PC-3 (cell line): ENCODE results near the gene ITM2C. TPM values are rescaled to one million over a fixed set of nuclear protein-coding genes. Genes with fewer than 3 reads are reported as not detected.

Experiments used
- ATAC-seq: fragments of 200-7000 bp; cut with Tn5 transposase; 2 replicates; pipeline ENCODE4 v1.9.1; 2020; ENCODE audit warnings: mild to moderate bottlenecking, moderate library complexity
- BruUV-seq: library from RNA; stranded (reverse); fragments of 400-500 nt; replicated peaks from 2 replicates; lab custom pipeline; 2021; lab: Mats Ljungman, UMichigan
- CTCF ChIA-PET: fragments of 300-600 bp; sonication (Branson Sonifier 250); formaldehyde crosslinking; loops from one replicate; lab custom pipeline; 2022; ENCODE audit warnings: antibody characterized with exemption; lab: Charles Lee
- POLR2A ChIA-PET: fragments of 300-600 bp; sonication (Branson Sonifier 250); formaldehyde crosslinking; loops from one replicate; lab custom pipeline; 2022; ENCODE audit warnings: antibody characterized with exemption; ENCODE audit not compliant: unreplicated experiment; lab: Charles Lee
- DNase-seq: peaks from one replicate; pipeline ENCODE4 v3.0.0-alpha.2; 2015
- H2AFZ ChIP-seq: fragments of 300-600 bp; sonication (generic); 2 replicates; pipeline ENCODE4 v1.6.0; 2016; ENCODE audit warnings: antibody characterized with exemption, low read length
- H3F3A ChIP-seq: fragments of 300-600 bp; sonication (generic); one replicate; pipeline ENCODE4 v1.6.0; 2017; ENCODE audit warnings: antibody characterized with exemption, low read length, control low read depth, mild to moderate bottlenecking; ENCODE audit not compliant: unreplicated experiment
- H3K27ac ChIP-seq: fragments of 300-600 bp; sonication (generic); 2 replicates; pipeline ENCODE4 v1.5.1; 2016; ENCODE audit warnings: mild to moderate bottlenecking, low read length
- H3K27me3 ChIP-seq: fragments of 300-600 bp; sonication (generic); 2 replicates; pipeline ENCODE4 v1.6.1; 2016; ENCODE audit warnings: low read length, mixed read lengths
- H3K36me3 ChIP-seq: fragments of 300-600 bp; sonication (generic); 2 replicates; pipeline ENCODE4 v1.6.1; 2016; ENCODE audit warnings: low read depth, mixed run types, low read length, mixed read lengths
- H3K4me1 ChIP-seq: fragments of 300-600 bp; sonication (generic); 2 replicates; pipeline ENCODE4 v1.5.1; 2016; ENCODE audit warnings: low read length; ENCODE audit not compliant: insufficient read depth
- H3K4me2 ChIP-seq: fragments of 300-600 bp; sonication (generic); 2 replicates; pipeline ENCODE4 v1.6.0; 2016; ENCODE audit warnings: low read length
- H3K4me3 ChIP-seq: fragments of 300-600 bp; sonication (generic); 2 replicates; pipeline ENCODE4 v1.5.1; 2016; ENCODE audit warnings: mild to moderate bottlenecking, low read length, mixed read lengths
- H3K79me2 ChIP-seq: fragments of 300-600 bp; sonication (generic); 2 replicates; pipeline ENCODE4 v1.6.1; 2017; ENCODE audit warnings: low read length, mixed read lengths
- H3K9ac ChIP-seq: fragments of 300-600 bp; sonication (generic); 2 replicates; pipeline ENCODE4 v1.6.0; 2016; ENCODE audit warnings: mild to moderate bottlenecking, low read length
- H3K9me2 ChIP-seq: fragments of 300-600 bp; sonication (generic); replicated peaks from 2 replicates; pipeline ENCODE4 v1.6.1; 2016; ENCODE audit warnings: mixed run types, low read length, mixed read lengths
- H3K9me3 ChIP-seq: fragments of 300-600 bp; sonication (generic); 2 replicates; pipeline ENCODE4 v1.6.1; 2016; ENCODE audit warnings: low read length, mixed read lengths
- H4K20me1 ChIP-seq: fragments of 300-600 bp; sonication (generic); 2 replicates; pipeline ENCODE4 v1.6.1; 2016; ENCODE audit warnings: low read length, mixed read lengths
- EZH2 ChIP-seq: fragments of 300-600 bp; sonication (generic); IDR thresholded peaks from one replicate; pipeline ENCODE4 v1.6.1; 2017; ENCODE audit warnings: antibody characterized with exemption, mild to moderate bottlenecking, low read length; ENCODE audit not compliant: unreplicated experiment
- EZH2phosphoT487 ChIP-seq: fragments of 300-600 bp; sonication (generic); IDR thresholded peaks from 2 replicates; pipeline ENCODE4 v1.6.1; 2018; ENCODE audit warnings: mild to moderate bottlenecking, antibody characterized with exemption, low read length, borderline replicate concordance
- intact Hi-C: fragments of 100-400 bp; cut with micrococcal nuclease; formaldehyde crosslinking; loops from 2 replicates; pipeline ENCODE4 v1.9.0; 2023
- total RNA-seq: library from RNA; depleted of rRNA; stranded (reverse); fragments of >200 nt; gene quantifications from 2 replicates; pipeline ENCODE4 v1.2.3, GENCODE V29; 2014
- TF ChIP-seq, protein P1 (sequence below): fragments of 300-600 bp; sonication (generic); conservative IDR thresholded peaks from 2 replicates; pipeline ENCODE4 v1.5.1; 2017; ENCODE audit warnings: antibody characterized with exemption, low read depth, mild to moderate bottlenecking, low read length

The ITM2C gene
- total RNA-seq, 1 experiment from 2014 or later: 111 TPM

GRCh38 chr2:230910546-230911177 lies 45.9 kb downstream of the ITM2C start:
- H3F3A ChIP-seq: no peaks in the 10 kb centered on the region
- peaks cover 25% of the 10 kb centered on the region for H3K4me1 ChIP-seq
- no peak overlapping the region for H2AFZ ChIP-seq
- H3K36me3 ChIP-seq: no peaks in the 10 kb centered on the region
- no peak for TF ChIP-seq EZH2
- TF ChIP-seq, protein P1, sequence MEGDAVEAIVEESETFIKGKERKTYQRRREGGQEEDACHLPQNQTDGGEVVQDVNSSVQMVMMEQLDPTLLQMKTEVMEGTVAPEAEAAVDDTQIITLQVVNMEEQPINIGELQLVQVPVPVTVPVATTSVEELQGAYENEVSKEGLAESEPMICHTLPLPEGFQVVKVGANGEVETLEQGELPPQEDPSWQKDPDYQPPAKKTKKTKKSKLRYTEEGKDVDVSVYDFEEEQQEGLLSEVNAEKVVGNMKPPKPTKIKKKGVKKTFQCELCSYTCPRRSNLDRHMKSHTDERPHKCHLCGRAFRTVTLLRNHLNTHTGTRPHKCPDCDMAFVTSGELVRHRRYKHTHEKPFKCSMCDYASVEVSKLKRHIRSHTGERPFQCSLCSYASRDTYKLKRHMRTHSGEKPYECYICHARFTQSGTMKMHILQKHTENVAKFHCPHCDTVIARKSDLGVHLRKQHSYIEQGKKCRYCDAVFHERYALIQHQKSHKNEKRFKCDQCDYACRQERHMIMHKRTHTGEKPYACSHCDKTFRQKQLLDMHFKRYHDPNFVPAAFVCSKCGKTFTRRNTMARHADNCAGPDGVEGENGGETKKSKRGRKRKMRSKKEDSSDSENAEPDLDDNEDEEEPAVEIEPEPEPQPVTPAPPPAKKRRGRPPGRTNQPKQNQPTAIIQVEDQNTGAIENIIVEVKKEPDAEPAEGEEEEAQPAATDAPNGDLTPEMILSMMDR: no peak
- no peak for TF ChIP-seq EZH2phosphoT487
- CTCF ChIA-PET: no interaction called here
- ATAC-seq (no peak), DNase-seq (no peak)
- intact Hi-C loops: no loop called here
- BruUV-seq: no TSS peak
- H3K79me2 ChIP-seq: peaks cover 14% of the 10 kb centered on the region
- no peaks in the 10 kb centered on the region for H4K20me1 ChIP-seq
- H3K4me3 ChIP-seq: no peak overlapping the region
- H3K9ac ChIP-seq: no peak overlapping the region
- no peaks in the 10 kb centered on the region for H3K9me2 ChIP-seq
- no peak overlapping the region for H3K4me2 ChIP-seq
- POLR2A ChIA-PET: no interaction called here
- H3K9me3 ChIP-seq: no peaks in the 10 kb centered on the region
- no peaks in the 10 kb centered on the region for H3K27me3 ChIP-seq
- no peak overlapping the region for H3K27ac ChIP-seq

- POLR2A ChIA-PET: no interaction called here
- intact Hi-C loops: no loop called here
- Histone ChIP-seq H3K27me3 (no peaks in the 10 kb centered on the region), H3K4me2 (no peak overlapping the region), H3F3A (no peaks in the 10 kb centered on the region), H3K9me2 (no peaks in the 10 kb centered on the region), H3K36me3 (no peaks in the 10 kb centered on the region), H3K9me3 (no peaks in the 10 kb centered on the region), H3K4me3 (no peak overlapping the region), H3K9ac (no peak overlapping the region), H3K4me1 (peaks cover 22% of the 10 kb centered on the region), H3K27ac (no peak overlapping the region), H3K79me2 (peaks cover 11% of the 10 kb centered on the region), H2AFZ (no peak overlapping the region), H4K20me1 (no peaks in the 10 kb centered on the region)
- DNase-seq (no peak), ATAC-seq (no peak)
- no peak for TF ChIP-seq EZH2
- TF ChIP-seq, protein P1: no peak
- TF ChIP-seq EZH2phosphoT487: no peak
- CTCF ChIA-PET: no interaction called here
- BruUV-seq: no TSS peak
Measured at GRCh38 chr2:230912046-230912445, 47.3 kb downstream of the ITM2C start.

- no peak for TF ChIP-seq EZH2
- TF ChIP-seq, protein P1: no peak
- no peak overlapping the region for H3K4me3 ChIP-seq
- no peaks in the 10 kb centered on the region for H3K9me3 ChIP-seq
- no peak overlapping the region for H3K9ac ChIP-seq
- no peaks in the 10 kb centered on the region for H4K20me1 ChIP-seq
- ATAC-seq (no peak), DNase-seq (no peak)
- H3K4me1 ChIP-seq: peaks cover 18% of the 10 kb centered on the region
- CTCF ChIA-PET: interaction anchor here (0.6 kb wide), 1 partner anchor 75 kb away, joined by 3 read pairs; no protein-coding TSS in a partner anchor
- H3K27ac ChIP-seq: no peak overlapping the region
- peaks cover 4% of the 10 kb centered on the region for H3K79me2 ChIP-seq
- no peaks in the 10 kb centered on the region for H3K36me3 ChIP-seq
- intact Hi-C loops: no loop called here
- no peaks in the 10 kb centered on the region for H3F3A ChIP-seq
- POLR2A ChIA-PET: no interaction called here
- no peaks in the 10 kb centered on the region for H3K27me3 ChIP-seq
- H2AFZ ChIP-seq: no peak overlapping the region
- BruUV-seq: no TSS peak
- H3K4me2 ChIP-seq: no peak overlapping the region
- H3K9me2 ChIP-seq: no peaks in the 10 kb centered on the region
Measured at GRCh38 chr2:230912724-230913123, 48.0 kb downstream of the ITM2C start.
